Activated CD8-positive, alpha-beta memory T cell treated with anti-CD3 and anti-CD28 coated beads, Interleukin-2, amount 50 U/mL, for 24 hours (primary cell): ENCODE data around the gene ESD.
A peak's percentile ranks its signal among the peaks of the same experiment; 100 is the strongest.
"Not testable (repeated sequence)": the region's sequence is repeated elsewhere in the genome, so short reads cannot be mapped to it uniquely, and the experiment has no call there.

Experiments used
- DNase-seq: peaks from one replicate; pipeline ENCODE4 v3.0.0-alpha.2; 2020; ENCODE audit errors: extremely low read depth

Gene ESD, protein sequence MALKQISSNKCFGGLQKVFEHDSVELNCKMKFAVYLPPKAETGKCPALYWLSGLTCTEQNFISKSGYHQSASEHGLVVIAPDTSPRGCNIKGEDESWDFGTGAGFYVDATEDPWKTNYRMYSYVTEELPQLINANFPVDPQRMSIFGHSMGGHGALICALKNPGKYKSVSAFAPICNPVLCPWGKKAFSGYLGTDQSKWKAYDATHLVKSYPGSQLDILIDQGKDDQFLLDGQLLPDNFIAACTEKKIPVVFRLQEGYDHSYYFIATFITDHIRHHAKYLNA

DNA sequence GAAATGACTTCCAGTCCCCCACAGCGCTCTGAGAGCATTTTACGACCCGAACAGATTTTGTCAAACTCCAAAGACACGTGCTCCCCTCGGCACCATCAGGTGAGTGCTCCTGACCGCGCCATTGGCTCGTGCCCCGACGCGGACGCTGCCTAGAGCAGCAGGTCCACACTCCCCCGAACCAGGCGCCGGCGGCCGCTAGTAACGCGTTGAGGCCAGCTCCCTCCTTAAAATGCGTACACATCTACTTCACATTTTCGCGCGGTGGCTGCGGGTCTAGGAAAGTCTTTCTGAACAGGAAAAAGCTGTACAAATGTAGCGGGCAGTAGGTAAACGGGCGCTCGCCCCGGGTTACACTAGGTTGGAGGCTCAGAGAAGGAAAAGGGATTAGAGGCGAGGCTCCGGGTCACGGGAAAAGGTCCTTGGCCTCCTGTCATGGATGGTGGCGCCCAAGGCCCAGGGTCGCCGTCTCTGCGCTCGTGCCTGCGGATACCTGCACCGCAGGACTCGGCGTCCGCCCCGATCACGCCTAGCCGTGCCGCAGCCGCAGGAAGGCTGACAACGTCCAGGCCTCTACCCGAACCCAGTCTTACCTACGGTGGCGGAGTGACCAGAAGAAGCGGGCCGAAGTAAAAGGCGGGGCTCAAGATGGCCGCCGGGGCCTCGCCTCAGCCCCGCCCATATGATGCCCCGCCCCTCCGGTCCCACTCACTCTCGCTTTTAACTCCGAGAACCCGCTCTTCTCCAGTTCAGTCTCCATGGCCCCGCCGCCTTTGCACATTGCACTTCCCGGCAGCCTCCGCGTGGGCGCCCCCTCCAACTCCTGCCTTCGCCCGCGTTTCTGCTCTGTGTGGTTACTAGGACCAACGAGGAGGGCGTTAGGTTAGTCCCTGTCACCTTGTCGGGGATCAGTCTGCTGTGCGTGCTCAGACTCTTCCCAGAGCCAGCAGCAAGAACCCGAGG is at the start of gene ESD:
Gene ESD, minus strand, starts transcription at position 647 of the 960 bp plus-strand sequence. CDS start 5,748 bp downstream, outside the sequence.
- DNase-seq = peak; percentile 78

DNA sequence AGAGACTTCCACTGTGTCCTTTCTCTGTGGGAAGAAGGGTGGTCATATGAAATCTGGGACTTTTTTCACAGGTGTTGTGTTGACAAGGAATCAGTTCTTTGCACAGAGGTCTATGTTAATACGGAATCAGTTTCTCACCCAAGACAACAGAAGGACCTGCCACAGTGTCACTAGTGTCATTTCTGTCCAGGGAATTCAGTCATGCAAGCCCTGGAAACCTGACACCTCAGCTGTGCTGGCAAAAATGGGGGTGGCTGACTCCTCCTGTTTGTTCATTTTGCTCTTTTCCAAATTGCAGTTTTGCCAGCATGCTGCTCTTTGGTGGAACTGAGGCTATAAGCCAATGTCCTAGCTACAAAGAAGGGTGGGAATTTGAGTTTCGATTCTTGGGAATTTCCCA is 49.8 kb upstream of the ESD start:
- no peak for DNase-seq

DNA sequence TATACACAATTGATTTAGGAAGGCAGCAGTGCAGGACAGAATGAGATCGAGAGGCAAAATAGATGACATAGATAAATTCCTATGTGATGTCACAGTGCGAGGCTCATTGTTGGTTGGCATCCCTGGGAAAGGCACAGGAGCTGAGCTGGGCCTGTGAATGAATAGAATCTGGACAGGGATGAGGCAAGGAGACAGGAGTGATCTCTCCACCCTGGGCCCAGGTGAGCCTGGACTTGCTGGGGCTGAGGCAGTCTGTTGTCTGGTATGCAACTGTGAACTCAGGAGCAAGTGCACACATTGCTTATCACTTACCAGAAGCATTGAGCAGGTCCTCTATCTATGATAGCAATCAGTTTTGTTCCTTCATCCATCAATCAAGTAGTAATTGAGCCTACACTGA is 48.2 kb upstream of the ESD start:
- no peak for DNase-seq

DNA sequence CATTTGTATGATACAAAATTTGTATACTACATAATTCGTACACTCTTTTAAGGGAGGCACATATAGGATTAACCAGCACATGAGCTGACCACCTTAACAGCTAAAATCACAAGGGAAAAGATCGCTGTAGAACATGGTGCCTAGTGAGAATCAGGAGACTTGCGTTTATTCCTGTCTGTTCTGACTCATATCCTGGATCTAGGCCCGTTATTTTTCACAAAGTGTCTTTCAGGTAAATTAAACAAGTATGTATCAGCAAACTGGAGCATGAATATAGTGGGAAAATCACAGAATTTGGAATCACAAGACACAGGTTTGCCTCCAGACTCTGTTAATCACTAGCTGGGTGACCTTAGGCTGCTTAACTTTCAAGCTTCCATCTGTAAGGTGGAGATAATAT is 47.5 kb upstream of the ESD start:
- no peak for DNase-seq

DNA sequence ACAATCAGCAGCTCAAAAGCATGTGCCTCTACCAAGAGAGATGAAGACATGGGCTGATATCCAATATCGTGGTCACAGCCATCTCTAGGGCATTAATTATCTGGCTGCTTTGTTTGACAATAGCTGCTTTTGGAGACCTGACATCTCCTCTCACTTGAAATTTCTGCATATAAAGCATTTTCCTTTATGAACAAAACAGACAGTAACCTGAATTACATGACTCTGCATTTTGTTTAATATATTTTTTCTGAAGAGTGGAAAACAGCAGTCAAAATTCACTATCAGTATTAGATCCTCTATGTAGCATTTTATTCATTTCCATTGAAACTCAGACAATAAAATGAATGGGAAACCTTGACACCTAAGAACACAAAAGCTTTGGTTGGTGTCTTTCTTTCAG is 42.4 kb upstream of the ESD start:
- no peak for DNase-seq

DNA sequence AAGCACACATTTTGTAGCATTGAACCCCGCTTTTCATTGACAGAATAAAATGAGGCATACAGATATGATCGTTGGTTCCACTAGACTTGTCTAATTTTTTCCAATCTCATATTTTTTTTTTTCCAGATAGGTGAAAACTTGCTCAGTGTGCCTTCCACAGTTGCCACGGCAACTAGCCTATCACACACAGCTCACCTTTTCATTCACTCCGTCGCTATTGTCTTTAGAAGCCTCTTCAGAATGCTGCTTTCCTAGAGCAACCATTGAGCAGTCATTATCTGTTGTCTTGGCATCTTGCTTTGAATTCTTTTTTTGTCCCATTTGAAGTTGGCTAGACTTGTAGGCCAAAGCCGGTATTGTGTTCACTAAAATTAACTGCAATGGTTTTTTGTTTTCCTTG is 37.7 kb upstream of the ESD start:
- DNase-seq = no peak

DNA sequence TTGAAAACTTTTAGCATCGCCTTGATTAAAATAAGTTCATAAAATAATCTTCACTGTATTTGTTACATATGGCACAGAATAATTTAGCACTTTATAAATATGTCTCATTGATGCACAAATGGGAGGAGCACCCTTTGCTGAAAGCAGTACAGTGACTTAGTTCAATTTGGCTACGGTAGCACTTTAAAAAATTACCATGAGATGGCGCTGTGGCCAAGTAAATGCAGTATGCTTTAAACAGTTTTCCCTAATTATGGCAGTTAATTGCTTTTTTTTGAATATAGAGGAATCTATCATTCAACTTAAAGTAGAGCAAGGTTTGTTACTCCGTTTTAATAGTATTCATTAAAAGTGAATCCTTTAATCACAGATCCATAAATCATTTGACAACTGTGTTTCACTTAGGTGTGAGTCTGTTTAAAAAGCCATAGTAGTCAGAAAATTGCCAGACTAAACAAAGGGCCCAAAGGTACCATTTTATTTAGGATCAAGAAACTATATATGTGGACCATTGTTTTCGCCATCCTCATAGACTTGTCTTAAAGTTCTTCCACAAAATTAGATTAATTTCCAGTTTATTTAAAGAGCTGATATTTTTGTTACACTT is 34.7 kb upstream of the ESD start:
- DNase-seq = no peak

DNA sequence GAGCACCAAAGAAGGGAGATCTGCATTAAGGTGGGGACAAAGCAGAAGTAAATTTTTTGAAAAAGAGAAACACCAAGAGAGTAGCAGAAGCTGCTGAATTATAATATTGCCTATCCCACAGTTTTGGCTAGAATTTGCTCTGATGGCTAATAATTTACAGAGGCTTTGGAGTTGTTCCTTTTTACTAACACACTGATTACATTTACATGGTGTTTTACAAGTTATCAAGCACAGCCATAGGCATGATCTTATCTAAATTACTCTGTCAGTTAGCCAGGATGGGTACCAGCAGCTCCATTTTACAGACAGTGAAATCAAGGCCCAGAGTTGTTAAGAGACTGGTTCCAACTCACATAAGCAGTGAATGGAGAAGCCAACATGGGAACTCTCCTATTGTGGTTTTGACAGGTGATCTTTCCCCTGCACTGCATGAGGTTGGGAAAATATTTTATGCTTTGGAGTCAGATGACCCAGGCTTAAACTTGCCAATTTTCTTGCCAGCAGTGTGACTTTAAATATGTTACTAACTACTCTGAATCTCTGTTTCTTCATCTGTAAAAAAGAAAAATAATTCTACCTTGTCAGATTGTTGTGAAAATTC is 33.5 kb upstream of the ESD start:
- DNase-seq = no peak

DNA sequence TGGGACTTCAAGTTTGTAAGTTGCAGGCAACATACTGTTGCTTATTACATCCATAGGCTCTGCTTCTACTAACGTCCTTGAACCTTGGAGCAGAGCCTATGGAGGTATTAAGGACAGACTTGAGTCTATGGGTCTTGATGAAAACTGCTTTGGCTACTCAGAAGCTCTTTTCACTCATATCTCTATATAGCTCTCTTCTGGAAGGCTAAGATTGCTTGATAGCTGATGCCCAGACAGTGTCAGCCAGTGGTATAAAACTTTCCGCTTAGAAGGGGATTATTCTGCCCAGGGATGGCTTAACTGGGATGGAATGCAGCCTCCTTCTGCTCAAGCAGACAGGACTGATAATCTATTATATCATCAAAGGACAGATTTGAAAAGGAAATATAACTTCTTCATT is 25.6 kb upstream of the ESD start:
- DNase-seq = no peak

DNA sequence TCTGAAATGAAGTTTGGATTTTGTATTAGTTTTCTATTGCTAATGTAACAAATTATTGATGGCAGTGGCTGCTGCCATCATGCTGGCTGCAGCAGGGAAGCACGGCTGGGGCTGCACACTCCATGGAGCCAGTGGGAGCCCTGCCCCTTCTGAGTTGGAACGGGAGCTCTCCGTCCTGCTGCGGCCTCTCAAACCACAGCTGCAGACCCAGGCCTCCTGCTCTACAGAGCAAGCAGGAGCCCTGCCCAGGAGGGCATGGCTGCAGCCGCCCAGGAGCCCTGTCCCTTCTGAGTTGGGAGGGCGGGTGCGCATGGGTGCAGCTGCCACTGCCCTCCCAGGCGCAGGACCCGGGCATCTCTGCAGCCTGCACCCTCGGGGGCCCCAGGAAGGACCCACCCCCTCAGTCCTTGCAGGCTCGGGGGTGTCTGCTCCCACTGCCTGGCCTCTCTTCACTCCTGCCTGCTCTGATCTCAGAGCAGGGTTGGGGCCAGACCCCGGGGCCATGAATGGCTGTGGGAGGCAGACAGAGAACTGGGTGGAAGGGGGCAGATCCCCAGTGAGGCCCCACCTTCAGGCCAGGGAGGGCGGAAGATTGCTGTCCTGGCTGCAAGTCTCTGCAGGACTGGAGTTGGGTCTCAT is 21.0 kb upstream of the ESD start:
- no peak for DNase-seq

DNA sequence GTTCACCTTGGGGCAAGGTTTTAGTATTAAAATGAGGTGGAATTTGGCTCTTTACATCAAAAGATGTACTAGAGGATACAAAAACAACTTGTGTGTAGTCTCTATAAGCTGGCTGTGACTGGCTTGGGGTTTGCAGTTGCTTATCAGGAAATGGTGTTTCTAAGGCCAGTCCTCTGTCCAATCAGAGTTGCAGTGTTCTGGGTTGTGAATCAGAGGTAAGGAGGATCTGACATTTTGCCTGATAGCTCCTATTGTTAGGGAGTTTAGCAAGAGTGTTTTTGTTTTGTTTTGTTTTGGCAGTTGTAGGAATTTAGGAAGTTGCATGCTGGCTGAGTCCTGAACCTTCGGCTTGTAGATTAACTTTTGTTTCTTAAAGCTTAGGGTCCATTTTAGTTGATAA is 20.1 kb upstream of the ESD start:
- no peak for DNase-seq

DNA sequence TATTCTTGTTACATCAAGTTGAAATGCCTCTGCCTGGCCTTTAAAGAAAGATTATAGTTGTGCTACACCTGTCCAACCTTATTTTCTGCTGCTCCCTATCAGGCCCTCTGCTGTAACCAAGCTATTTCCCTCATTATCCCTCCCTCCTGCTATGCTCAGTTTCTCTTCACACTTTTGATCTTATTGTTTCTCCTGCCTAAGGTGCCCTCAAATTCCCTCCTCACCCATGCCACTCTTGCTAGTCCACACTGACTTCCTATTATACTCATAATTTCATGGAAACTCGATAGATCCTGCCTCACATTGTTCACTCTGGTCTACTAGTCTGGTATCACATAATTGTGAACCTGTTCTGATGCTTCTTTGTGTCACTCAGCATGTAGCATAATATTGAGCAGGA is 19.4 kb upstream of the ESD start:
- no peak for DNase-seq

DNA sequence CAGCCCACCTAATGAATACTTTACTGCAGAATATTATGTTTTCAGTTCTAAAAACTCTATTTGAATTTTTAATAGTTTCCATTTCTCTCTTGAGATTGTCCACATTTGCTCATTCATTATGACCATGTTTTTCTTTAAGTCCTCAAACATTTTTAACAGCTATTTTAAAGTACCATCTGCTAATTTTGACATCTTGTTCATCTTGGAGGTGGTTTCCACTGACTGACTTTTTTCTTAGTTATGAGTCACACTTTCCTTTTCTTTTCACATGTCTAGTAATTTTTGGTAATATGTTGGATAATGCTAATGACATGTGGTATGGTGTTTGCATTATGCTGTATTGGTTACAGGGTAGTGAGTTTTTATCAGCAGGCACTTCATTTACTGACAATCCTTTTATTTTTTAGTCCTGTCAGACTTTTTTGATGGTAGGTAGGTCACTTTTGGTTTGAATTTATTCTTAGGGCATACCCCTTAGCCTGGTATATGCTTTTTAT is 15.4 kb upstream of the ESD start:
- no peak for DNase-seq

DNA sequence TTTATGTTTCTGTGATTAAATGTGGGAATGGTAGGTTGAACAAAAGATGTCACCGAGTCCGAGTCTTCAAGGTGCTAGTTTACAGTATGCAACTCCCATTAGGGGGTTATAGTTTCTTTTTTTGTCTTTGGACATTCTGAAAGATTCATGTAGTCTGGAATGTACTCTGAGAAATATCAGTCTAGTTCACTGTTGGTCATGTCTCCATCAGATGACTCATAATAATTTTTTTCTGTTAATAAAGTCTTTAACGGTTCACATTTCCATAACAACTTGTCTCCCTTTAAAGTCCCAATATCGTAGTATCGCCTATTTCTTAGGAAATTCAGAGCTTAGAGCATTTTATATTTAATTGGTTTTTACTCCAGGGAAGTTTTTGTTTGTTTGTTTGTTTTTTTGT is 13.5 kb upstream of the ESD start:
- DNase-seq = no peak

DNA sequence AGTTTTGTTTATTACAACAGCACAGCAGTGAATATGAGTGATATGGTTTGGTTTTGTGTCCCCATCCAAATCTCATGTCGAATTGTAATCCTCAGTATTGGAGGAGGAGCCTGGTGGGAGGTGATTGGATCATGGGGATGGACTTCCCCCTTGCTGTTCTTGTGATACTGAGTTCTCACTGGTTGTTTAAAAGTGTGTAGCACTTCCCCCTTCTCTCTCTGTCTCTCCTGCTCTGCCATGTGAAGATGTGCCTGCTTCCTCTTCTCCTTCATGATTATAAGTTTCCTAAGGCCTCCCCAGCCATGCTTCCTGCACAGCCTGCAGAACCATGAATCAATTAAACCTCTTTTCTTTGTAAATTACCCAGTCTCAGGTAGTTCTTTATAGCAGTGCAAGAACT is 8.0 kb upstream of the ESD start:
- not testable (repeated sequence) for DNase-seq

DNA sequence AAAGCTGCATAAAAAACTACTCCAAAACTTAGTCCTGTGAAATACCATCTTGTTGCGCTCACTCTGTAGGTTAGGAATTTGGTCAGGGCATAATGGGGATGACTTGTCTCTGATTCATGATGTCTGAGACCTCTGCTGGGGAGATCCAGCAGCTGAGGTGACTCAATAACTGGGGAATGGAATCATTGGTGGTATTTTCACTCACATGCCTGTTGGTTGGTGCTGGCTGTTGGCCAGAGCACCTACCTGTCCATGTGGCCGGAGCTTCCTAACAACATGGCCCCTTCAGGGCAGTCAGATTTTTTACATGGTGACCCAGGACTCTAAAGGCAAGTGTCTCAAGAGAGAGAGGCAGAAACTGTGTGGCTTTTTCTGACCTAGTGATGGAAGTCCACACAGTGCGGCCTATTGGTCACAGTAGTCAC is 7.4 kb upstream of the ESD start:
- DNase-seq = no peak

DNA sequence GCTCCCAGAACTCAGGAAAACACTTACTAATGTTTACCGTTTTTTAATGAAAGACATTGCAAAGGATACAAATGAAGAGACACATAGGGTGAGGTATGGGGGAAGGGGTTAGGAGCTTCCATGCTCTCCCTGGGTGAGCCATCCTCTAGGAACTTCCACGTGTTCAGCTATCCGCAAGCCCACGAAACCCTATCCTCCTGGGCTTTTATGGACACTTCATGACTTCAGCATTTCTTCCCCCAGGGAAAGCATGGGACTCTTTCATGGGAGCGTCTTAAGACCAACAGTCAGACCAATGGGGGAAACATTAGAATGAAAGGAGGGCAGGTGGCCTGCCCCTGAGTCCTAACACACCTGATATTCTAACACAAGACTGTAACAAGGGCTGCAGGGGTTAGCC is 6.6 kb upstream of the ESD start:
- no peak for DNase-seq

DNA sequence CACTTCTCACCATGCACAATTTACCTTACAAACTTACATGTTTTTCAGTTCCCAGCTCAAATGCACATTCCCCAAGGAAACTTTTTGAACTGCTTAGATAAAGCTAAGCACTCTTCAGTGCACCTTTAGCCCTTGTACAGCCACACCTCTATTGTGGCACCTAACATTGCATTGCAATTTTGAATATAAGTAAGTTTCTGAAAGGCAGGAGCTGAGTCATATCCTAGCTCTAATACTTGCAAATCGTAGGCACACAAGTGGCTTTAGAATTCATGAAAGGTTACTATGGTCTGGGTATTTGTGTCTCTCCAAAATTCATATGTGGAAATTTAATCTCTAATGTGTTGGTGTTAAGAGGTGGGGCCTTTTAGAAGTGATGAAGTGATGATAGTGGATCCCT is 4.9 kb upstream of the ESD start:
- DNase-seq = no peak

DNA sequence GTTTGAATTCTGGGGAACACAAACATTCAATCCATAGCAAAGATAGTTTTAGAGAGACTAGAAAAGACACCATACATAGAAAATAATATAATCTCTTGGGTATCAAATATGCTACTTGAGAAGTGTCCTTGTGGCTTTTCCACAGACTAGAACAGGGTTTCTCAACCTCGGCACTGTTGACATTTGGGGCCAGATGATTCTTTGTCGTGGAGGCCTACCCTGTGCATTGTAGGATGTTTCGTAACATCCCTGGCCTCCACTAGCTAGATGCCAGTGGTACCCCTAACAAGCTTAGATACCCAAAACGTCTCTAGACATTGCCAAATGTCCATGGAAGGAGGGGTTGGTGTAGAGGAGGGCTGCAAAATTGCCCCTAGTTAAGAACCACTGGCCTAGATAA is 2.2 kb upstream of the ESD start:
- no peak for DNase-seq

DNA sequence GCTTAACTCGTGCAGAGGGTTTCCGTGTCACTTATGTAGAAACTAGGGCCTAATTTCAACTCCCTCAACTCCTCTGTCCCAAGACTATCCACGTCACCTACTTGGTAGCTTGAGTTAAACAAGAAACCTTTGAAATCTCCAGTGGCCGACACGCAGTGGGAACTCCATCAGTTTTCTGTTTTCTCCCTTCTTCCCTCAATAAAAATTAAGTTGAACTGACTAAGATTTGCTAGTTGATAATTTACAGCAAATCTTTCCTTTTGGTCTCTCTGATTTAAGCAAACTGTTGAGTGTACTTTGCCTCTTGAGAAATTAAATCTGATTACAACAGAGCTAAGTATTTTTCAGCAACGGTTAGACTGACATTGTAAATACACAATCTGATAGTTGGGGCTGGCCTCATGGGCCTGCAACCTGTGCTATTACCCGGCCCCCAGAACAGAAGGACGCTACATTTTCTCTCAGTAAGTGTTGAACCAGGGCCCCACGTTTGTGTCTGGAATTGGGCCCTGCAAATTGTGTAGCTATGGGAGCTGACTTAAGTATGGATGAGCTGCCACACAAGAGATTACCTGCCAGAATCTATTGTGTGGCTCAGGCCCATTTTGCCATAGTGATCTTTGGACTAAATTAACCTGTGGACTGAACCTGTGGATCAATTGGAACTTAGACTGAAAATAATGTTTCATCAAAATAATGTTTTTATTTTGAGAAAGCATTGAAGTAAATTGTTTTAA is 708 bp upstream of the ESD start:
- no peak for DNase-seq

DNA sequence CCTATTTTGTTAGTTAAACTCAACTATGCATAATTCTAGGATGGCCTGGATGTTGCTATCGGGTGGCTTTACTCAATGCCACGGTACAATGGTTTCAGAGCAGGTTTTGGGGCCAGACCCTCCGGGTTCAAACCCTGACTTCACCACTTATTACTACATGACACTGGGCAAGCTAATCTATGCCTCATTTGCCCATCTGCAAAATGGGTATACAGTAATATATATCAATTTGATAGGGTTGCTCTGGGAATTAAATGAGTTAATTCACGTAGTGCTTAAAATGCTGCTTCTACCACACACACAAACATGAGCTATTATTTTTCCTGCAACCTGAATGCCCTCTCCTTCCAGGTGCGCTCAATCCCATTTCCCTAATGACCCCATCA is 839 bp downstream of the ESD start:
- no peak for DNase-seq
